ENCODE results near the gene GLT1D1.

The GLT1D1 gene

GRCh38 chr12:128905003-128905544 lies 51.8 kb downstream of the GLT1D1 start:
- TF ChIP-seq POLR2AphosphoS5 (IDR thresholded peaks at IDR 0.05; ENCODE audit: low read depth, low read length), result no peak
- no peak for TF ChIP-seq TAF1 (IDR thresholded peaks at IDR 0.05; ENCODE audit: borderline replicate concordance, insufficient read depth, low read length)

GRCh38 chr12:128906485-128907137 lies 53.3 kb downstream of the GLT1D1 start:
- TF ChIP-seq REST (IDR thresholded peaks at IDR 0.05; ENCODE audit: insufficient read depth in 1 of 2, low read depth in 2 of 2, low read length in 2 of 2) (no peak), SIN3A (IDR thresholded peaks at IDR 0.05; ENCODE audit: borderline replicate concordance, insufficient read depth, low read length) (no peak), TAF1 (IDR thresholded peaks at IDR 0.05; ENCODE audit: borderline replicate concordance, insufficient read depth, low read length) (no peak), POLR2AphosphoS5 (IDR thresholded peaks at IDR 0.05; ENCODE audit: low read depth, low read length) (no peak), FOXP2 (optimal IDR thresholded peaks at IDR 0.05; ENCODE audit: borderline replicate concordance, extremely low read depth, extremely low read length, insufficient read depth) (no peak)

GRCh38 chr12:128908254-128908653 lies 55.0 kb downstream of the GLT1D1 start:
- TF ChIP-seq TAF1 (IDR thresholded peaks at IDR 0.05; ENCODE audit: borderline replicate concordance, insufficient read depth, low read length) (no peak), SIN3A (IDR thresholded peaks at IDR 0.05; ENCODE audit: borderline replicate concordance, insufficient read depth, low read length) (no peak), POLR2AphosphoS5 (IDR thresholded peaks at IDR 0.05; ENCODE audit: low read depth, low read length) (no peak), REST (IDR thresholded peaks at IDR 0.05; ENCODE audit: insufficient read depth in 1 of 2, low read depth in 2 of 2, low read length in 2 of 2) (no peak), FOXP2 (optimal IDR thresholded peaks at IDR 0.05; ENCODE audit: borderline replicate concordance, extremely low read depth, extremely low read length, insufficient read depth) (no peak)

- TF ChIP-seq SIN3A (IDR thresholded peaks at IDR 0.05; ENCODE audit: borderline replicate concordance, insufficient read depth, low read length), result no peak
- TF ChIP-seq POLR2AphosphoS5 (IDR thresholded peaks at IDR 0.05; ENCODE audit: low read depth, low read length), result no peak
These were observed 56.4 kb downstream of the GLT1D1 start for GRCh38 chr12:128909653-128910052.

- TF ChIP-seq SIN3A (IDR thresholded peaks at IDR 0.05; ENCODE audit: borderline replicate concordance, insufficient read depth, low read length), result no peak
- no peak for TF ChIP-seq TAF1 (IDR thresholded peaks at IDR 0.05; ENCODE audit: borderline replicate concordance, insufficient read depth, low read length)
- TF ChIP-seq POLR2AphosphoS5 (IDR thresholded peaks at IDR 0.05; ENCODE audit: low read depth, low read length), result no peak
- no peak for TF ChIP-seq FOXP2 (optimal IDR thresholded peaks at IDR 0.05; ENCODE audit: borderline replicate concordance, extremely low read depth, extremely low read length, insufficient read depth)
- no peak for TF ChIP-seq REST (IDR thresholded peaks at IDR 0.05; ENCODE audit: insufficient read depth in 1 of 2, low read depth in 2 of 2, low read length in 2 of 2)
These were observed 57.4 kb downstream of the GLT1D1 start for GRCh38 chr12:128910629-128911028.

GRCh38 chr12:128911861-128912260 lies 58.6 kb downstream of the GLT1D1 start:
- no peak for TF ChIP-seq REST (IDR thresholded peaks at IDR 0.05; ENCODE audit: insufficient read depth in 1 of 2, low read depth in 2 of 2, low read length in 2 of 2)
- TF ChIP-seq POLR2AphosphoS5 (IDR thresholded peaks at IDR 0.05; ENCODE audit: low read depth, low read length), result no peak
- no peak for TF ChIP-seq SIN3A (IDR thresholded peaks at IDR 0.05; ENCODE audit: borderline replicate concordance, insufficient read depth, low read length)
- TF ChIP-seq FOXP2 (optimal IDR thresholded peaks at IDR 0.05; ENCODE audit: borderline replicate concordance, extremely low read depth, extremely low read length, insufficient read depth), result no peak
- TF ChIP-seq TAF1 (IDR thresholded peaks at IDR 0.05; ENCODE audit: borderline replicate concordance, insufficient read depth, low read length), result no peak

Measured in PFSK-1 (cell line).